HG03565 (cell line): ENCODE data around the gene PLEKHA8.

Source experiments
- ATAC-seq: cut with Tn5 transposase; IDR thresholded peaks from one replicate; pipeline ENCODE4 v1.9.1; 2021; ENCODE audit warnings: mild to moderate bottlenecking, moderate library complexity; ENCODE audit not compliant: unreplicated experiment

Gene PLEKHA8

DNA sequence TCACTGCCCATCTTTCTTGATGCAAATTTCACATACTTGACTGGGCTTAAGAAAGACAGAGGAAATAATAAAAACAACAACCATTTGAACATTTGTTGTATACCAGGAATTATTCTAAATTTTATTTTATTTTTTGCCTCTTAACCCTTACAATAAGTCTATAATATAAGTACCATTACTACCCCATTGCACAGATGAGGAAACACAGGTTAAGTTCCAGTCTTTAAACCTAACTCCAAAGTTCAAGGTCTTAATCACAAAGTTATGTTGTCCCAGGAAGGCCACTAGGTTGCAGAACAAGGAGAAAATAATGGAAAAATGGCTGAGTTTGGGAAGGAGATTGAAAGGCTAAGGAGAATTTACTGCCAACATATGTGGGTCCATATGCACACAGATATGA, 5.2 kb upstream of the PLEKHA8 start:
- no peak for ATAC-seq

DNA sequence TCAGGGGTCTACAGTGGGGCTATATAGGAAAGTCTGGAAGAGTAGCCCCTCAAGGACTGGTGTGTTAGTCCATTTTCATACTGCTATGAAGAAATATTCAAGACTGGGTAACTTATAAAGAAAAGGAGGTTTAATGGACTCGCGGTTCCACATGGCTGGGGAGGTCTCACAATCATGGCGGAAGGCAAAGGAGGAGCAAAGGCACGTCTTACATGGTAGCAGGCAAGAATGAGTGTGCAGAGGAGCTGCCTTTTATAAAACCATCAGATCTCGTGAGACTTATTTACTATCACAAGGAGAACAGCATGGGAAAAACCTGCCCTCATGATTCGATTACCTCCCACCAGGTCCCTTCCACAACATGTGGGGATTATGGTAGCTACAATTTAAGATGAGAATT, 4.7 kb upstream of the PLEKHA8 start:
- ATAC-seq: no peak

DNA sequence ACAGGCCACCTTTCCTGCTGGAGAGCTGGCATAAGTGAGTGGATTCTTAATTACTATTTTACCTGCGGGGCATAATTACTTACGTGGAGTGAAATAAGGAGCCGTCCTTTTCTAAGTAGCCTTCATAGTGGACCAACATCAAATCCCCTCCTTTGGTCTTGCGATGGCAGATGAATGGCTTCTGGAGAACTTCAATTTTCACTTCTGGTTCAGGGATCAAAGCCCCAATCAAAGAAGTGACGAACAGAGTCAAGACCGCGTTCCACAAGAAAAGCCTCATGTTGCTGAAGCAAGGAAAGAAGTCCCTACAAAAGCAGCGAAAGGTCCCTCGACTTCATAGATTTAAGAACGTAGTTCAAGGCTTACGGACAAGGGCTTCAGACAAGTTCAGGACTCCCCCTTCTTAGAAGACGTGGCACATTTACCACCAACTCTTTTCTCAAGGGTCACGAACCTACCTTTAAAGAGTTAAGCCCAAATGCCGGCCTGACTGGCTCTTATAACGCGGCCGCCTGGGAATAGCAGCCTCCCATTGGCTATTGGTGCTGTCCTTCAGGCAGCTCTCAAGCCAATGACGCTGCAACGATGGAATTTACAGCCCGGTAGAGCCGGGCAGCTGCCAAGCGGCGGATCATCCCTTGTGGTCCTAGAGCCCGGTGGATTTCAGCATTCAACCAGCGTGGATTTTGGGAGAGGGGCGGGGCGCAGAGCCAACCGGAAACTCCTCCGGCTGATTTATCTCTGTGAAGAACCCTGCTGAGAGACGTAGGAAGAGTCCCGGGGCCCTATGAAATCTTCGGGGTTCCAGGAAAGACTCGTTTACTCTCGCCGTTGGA, 1.8 kb upstream of the PLEKHA8 start, which contains the start of gene FKBP14:
Gene FKBP14, minus strand, starts transcription at position 474 of the 836 bp plus-strand sequence. Its CDS starts 194 bp downstream, at position 280.
- peak; percentile 82 for ATAC-seq

DNA sequence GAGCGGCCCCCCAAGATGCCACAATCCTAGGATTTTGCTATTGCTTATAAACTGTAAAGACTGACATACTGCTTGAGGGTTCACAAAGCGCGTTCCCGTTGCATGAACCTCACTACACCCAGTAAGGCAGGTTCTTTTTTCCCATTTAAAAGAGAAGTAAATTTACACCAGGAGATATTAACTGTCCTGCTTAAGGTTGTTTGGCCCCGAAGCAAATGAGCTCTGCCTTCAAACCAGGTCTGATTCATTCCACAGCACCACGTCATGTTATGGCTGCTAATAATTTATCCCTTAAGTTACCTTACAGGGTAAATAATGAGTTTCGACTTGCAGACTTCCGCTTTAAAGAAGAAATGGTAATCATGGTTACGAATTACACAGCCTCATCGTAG, 1.2 kb upstream of the PLEKHA8 start:
- no peak for ATAC-seq

DNA sequence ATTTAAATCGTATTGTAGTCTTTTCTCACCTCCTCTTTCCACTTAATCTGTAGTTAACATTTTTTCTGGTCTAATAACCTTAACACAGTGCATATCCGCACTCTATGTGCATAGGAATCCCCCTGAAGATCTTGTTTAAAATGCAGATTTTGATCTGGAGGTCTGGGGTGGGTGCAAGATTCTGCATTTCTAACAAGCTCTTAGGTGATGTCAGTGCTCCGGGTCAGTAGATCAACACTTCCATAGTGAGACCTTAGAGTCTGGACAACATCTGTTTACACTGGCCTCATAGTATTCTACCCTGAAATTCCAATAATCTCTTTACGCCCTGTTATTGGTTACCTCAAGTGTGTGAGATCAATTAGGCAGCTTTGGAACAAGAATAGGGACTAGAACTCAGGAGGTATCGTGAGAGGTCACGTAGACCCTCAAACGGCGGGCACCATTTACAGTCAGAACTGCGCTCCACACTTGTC, 434 bp upstream of the PLEKHA8 start:
- no peak for ATAC-seq

DNA sequence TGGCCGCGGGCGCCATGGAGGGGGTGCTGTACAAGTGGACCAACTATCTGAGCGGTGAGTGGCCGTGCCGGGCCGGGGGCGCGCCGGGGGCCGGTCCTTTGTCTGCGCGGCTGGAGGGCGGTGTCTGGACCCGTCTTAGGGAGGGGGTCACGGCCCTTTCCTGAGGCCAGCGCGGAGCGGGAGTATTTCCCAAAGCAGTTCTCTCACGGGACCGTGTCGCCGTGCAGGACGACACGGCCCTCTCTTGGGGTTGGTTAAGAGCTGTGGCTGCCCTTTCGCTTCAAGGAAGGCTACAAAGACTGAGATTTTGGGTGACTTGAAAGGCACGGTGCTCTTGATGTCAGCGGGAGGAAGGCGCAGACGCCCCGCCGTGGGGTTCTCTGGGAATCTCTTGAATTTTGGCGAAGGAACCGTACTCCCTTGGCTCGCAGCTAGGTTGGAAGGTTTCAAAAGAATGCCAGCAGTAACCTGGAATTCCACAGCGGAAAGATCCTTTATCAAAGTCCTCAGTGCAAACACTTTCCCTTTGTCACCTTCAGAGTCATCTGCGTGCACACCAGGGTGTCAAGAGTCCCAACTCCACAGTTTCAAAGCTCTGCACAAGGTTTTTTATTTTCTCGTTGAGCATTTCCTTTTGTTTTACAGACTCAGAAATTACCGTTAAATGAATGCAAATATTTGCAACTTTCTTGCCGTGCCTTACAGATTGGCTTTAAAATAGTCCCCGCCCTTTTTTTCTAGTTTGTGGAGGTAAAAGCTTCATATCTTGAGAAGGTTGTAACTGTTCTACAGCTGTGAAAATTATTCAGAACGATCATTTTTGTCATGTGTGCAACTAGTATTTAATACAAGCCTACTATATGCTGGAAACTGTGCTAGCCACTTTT, 780 bp downstream of the PLEKHA8 start:
- peak; percentile 3 for ATAC-seq

DNA sequence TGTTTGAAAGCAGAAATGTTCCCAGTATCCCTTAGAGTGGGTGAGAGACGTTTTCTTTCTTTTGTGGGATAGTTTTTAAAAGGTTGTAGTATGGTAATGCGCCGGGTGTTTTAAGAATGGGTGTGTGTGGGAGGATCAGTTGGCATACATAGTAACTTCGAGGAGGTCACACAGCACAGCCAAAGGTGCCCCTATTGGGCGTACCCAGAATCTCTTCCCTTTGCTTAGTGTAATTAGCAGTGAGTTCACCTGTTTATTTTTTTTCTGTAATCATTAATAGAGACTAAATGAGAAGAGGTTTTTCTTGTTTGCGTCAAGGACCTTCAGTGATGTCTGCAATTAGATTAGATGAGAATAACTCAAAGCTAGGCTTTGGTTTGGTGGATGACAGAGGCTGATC, 1.5 kb downstream of the PLEKHA8 start:
- ATAC-seq: no peak

DNA sequence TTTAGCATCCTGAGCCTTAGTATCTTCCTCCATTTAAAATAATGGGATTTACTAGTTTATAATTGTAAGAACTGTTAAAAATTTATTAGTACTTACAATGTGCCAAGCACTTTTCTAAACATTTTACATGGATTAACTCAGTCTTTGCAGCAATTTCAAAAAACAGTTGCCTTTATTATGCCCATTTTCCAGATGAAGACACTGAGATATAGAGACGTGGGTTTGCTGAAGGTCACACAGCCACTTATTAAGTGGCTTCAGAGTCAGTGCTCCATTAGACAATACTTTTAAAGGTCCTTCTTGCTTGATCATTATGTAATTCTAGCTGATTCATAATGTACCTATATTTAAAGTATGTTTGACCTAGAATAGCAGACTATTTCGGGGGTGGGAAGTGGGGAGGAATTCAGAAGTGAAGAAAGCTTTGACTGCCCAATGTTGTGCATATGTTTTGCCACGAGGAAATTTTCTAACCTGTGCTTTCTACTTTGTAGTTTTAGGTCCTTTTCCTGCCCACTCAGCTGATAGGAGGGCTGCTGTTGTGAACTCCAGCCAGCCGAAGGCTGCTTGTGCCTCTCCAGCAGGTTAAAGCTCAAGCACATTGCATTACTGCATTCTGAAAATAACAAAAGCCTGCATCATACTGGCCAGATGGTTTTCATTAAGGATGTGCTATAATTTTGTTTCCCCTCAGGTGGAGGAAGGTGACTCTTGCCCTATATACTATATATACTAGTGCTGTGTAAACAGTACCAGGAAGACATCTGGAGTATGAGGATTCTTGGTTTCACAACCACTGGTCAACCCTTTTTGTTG, 4.3 kb downstream of the PLEKHA8 start:
- ATAC-seq: no peak

DNA sequence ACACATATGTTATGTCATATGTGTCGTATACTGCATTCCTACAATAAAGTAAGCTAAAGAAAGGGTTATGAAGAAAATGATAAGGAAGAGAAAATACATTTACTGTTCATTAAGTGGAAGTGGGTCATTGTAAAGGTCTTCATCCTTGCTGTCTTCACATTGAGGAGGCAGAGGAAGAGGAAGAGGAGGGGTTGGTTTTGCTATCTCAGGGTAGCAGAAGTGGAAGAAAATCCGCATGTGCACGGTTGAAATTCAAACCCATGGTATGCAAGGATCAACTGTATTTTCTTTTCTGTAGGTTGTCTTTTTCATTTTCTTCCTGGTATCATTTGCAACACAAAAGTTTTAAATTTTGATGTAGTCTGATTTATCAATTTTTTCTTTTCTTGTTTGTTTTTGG, 6.3 kb downstream of the PLEKHA8 start:
- no peak for ATAC-seq

DNA sequence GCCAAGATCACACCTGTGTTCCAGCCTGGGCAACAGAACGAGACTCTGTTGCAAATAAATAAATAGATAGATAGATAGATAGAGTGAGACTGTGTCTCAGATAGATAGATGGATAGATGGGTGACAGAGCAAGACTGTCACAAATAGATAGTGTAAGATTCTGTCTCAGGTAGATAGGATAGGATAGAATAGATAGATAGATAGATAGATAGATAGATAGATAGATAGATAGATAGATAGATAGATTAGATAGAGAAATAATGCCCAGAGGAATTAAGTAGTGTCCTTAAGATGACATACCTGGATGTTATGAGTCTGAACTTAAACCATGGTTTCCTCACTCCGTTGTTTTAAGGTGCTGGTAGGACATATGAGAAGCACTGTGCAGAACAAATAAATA, 8.0 kb downstream of the PLEKHA8 start:
- no peak for ATAC-seq

DNA sequence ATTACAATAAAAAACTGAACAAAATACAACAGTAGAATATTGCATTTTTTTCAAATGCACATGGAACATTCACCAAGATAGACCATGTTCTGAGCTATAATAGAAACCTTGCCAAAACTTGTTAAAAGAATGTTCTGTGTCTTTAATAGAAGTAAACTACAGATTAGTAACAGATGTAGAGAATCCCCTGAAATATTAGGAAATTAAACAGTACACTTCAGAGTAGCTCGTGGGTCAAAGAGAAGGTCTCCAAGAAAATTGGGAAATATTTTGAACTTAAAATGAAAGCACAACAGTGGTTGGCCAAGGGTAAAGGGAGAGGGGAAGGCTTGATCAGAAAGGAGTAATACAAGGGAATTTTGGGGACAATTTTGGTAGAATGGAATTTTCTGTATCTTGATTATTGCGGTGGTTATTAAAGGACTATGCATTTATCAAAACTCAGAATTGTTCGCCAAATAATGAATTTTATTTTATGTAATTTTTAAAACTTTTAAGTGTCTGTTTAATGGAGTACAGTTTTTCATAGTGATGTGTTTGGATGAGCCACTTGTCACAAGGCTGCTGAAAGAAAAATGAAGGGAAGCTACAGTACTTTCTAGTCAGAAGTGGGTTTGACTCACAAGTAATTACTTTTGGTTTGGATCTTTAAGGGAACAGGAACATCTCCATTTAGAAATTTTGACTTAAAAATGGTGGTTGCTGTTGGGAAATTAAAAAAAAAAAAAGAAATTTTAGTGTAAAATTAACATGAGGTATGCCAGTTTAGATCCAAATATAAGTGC, 10.2 kb downstream of the PLEKHA8 start:
- ATAC-seq: no peak

DNA sequence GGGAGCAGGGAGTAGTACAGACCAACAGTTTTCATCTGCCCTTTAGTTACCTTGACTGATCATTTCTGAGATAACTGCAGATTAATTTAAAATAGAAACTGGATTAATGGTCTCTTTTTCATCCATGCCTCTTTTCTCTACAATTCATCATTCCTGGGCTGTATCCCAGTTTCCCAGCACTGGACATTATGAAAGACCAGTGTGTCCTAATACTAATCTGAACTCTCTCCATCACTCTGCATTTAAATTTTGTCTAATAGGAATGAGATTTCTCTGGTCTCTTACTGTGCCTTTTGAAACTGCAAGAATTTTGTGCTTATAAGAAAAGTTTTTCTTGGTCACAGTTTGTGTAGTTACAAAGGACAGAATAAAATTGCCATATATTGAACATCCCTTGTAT, 12.7 kb downstream of the PLEKHA8 start:
- ATAC-seq: no peak

DNA sequence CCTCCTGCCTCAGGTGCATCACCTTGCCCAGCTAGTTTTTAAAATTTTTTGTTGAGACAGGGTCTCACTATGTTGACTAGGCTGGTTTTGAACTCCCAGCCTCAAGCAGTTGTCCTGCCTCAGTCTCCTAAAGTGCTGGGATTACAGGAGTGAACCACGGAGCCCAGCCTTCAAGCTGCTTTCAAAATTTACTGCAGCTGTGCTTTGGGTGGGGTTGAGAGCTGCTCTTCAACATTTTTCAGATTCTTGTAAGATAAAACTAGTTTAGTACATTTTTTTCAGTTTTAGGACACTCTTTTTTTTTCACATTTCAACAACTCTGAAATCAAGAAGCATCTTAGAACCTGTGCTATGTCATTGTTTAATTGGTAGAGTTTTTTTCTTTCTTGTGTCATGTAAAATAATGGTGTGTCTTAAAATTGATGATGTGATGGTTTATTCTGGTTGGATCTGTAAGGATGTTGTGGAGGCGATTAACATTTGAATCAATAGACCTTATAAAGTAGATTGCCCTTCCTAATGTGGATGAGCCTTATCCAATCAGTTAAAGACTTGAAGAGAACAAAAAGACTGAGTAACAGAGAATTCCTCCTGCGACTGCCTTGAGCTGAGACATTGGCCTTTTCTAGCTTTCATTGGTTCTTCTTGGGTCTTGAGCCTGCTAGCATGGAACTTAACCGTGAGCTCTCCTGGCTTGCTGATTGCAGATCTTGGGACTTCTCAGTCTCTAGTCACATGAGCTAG, 13.5 kb downstream of the PLEKHA8 start:
- ATAC-seq: no peak

DNA sequence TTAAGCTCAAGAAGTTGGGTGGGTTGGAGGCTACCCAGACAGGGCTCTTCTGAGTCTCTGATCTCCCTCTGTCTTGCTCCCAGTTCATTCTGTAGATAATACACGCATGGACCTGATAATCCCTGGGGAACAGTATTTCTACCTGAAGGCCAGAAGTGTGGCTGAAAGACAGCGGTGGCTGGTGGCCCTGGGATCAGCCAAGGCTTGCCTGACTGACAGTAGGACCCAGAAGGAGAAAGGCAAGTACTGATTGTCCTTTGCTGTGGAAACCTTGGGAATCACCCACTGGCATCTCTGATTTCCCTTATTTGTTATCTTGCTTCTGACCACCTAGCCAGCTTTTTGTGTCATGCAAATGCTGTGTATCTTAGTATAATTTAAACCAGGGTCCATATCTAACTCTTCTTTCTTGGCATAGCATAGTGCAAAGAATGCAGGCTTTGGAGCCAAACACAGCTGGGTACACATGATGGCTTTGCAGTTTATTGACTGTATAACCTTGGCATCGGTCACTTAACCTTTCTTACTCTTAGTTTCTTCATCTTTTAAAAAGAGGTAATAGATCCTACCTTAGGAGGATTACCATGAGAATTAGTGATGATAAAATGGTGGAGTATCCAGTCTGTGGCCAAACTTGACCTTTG, 18.0 kb downstream of the PLEKHA8 start:
- ATAC-seq: no peak

DNA sequence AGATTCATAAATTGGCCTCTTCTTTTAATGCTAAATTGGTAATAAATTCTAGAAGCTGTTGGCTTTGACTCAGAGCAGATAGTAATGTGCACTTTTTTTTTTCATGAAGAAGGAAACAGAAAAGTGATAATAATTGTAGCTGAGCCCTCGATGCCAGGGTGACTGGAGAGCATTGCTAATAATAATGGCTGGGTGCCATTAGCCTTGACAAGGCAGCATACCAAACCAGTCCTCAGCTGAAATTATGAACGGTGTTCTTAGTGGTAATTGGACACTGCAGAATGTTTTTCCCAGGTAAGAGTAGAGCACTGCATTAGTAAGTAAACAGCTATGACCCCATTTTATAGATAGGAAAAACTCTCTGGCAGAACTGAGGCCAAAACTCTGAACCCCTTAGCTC, 18.9 kb downstream of the PLEKHA8 start:
- no peak for ATAC-seq

DNA sequence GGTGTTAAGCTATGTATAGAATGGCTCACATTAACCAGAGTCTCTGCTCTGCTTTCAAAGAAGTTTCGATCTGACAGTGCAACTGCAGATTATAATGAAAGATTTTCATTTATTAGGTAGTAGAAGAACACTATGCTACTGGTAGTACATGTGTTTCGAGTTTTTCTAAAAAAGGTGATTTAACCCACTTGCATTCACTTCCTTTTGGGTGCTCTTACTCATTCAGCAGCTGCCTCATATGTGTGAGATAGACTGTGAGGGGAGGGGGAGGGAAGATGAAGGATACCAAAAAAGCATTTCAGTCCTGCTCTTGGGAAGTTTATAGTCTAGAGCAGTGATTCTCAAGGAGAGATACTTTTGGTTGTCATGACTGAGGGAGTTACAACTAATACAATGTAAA, 20.4 kb downstream of the PLEKHA8 start:
- ATAC-seq: no peak

DNA sequence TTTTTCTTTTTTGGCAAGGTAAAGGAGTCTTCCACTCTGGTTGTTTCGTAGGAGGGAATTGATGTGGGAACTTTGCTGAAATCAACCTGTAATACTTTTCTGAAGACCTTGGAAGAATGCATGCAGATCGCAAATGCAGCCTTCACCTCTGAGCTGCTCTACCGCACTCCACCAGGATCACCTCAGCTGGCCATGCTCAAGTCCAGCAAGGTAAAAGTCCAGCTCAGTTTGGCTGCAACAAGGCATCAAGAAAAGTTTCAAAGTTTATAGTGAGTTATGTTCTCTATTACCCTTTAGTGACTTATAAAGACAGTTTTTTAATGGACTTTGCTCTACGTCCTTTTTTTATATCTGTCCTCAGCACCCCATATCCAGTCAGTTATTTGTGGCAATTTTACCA, 21.0 kb downstream of the PLEKHA8 start:
- no peak for ATAC-seq

DNA sequence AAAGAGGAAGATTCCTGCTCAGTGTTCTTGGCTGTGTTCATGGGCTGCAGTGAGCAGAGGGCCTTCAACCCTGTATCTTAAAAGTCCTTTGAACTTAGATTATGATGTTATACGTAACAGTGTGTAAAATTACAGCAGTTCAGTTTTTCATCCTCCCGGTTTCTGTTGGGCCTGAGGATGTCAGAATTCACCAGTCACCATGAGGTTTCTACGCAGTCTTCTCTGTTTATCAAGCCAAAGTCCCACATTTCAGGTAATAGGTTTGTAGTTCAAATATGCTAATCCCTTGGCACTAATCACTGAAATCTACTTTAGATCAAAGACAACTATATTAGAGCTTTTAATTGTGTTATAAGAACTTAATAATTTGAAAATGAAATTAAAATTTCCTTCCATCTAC, 24.9 kb downstream of the PLEKHA8 start:
- no peak for ATAC-seq

DNA sequence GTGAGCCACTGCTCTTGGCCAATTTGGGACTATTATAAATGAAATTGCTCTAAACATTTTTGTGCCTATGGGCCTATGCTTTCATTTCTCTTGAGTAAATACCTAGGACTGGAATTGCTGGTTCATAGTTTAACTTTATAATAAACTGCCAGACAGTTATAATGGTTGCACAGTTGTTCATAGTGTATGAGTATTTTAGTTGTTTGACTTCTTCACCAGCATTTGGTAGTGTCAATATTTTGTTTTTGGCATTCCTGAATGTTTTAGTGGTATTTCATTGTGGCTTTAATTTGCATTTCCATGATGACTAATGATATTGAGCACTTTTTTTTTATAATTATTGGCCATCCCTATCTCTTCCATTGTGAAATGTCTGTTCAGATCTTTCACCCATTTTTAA, 29.5 kb downstream of the PLEKHA8 start:
- no peak for ATAC-seq
